ENCODE measurements around the gene AVPR1B.

The AVPR1B gene

DNA sequence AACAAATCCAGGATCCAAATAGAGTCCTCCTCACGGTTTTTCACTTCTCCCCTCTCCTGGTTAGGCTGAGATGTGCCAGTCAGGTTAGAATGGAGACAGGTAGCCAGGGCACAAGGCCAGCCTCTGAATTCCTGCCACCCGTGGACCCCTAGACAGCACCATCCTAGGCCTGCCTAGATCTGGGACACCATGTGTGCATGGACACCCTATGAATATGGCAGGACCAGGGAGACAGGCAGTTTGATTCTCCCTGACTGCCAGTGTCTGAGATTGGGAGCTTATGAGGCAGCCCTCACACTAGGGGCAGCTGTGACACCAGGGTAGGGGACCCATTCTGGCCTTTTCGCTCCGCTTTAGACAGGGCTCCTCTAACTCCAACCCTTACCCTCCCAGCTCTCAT, 7.5 kb downstream of the AVPR1B start:
- no peak for TF ChIP-seq CTCF (IDR thresholded peaks at IDR 0.05; ENCODE audit: borderline replicate concordance, control extremely low read depth, extremely low read depth, insufficient read depth, missing control alignments)
- in situ Hi-C loops (cut with MboI; ENCODE audit: low sequenced_read_pairs, unreplicated experiment) = loop anchor here (10.0 to 25.0 kb wide), 4 partner anchors 75 to 322 kb away; partner anchors contain the start of genes RAB29 and RAB7B
- DNase-seq (ENCODE audit: low spot score) = no peak

DNA sequence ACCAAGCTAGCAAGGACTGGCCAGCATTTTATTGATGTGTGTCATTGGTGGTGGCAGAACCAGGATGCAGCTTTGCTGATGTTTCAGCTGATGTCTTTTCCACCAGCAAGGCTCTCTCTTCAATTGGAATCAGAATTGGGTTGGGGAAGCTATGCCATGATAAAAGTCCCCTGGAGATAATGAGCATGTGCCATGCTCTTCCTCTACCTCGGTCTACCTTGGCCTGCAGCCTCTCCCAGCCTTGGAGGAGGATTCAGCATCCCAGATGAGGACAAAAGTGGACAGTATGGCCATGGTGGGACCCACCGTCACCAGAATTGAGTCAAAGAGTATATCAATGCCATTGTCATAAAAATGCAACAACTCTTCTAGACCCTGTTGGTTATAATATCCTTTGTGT, 8.6 kb downstream of the AVPR1B start:
- no peak for DNase-seq (ENCODE audit: low spot score)
- no peak for TF ChIP-seq CTCF (IDR thresholded peaks at IDR 0.05; ENCODE audit: borderline replicate concordance, control extremely low read depth, extremely low read depth, insufficient read depth, missing control alignments)
- in situ Hi-C loops (cut with MboI; ENCODE audit: low sequenced_read_pairs, unreplicated experiment) = loop anchor here (10.0 to 25.0 kb wide), 3 partner anchors 74 to 321 kb away; partner anchors contain the start of gene RAB29

DNA sequence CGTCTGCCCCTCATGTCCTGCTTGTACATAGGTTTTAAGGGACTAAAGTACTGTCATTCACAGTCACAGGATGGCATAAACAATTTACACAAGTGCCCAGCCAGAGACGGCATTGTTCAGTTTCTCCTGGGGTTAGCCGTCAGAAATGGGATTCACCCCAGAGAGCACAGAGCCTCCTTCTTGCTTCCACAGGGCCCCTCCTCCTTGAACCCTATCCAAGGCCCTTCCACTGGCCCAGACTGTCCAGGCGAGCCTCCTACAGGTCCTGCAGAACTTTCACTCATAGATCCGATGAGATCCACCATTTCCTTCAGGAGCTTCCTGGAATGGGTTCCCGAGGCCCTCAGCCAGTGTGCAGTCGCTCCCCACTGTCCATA, 10.0 kb downstream of the AVPR1B start:
- in situ Hi-C loops (cut with MboI; ENCODE audit: low sequenced_read_pairs, unreplicated experiment) = loop anchor here (10.0 to 25.0 kb wide), 3 partner anchors 72 to 320 kb away; partner anchors contain the start of gene RAB29
- no peak for TF ChIP-seq CTCF (IDR thresholded peaks at IDR 0.05; ENCODE audit: borderline replicate concordance, control extremely low read depth, extremely low read depth, insufficient read depth, missing control alignments)
- DNase-seq (ENCODE audit: low spot score) = no peak

DNA sequence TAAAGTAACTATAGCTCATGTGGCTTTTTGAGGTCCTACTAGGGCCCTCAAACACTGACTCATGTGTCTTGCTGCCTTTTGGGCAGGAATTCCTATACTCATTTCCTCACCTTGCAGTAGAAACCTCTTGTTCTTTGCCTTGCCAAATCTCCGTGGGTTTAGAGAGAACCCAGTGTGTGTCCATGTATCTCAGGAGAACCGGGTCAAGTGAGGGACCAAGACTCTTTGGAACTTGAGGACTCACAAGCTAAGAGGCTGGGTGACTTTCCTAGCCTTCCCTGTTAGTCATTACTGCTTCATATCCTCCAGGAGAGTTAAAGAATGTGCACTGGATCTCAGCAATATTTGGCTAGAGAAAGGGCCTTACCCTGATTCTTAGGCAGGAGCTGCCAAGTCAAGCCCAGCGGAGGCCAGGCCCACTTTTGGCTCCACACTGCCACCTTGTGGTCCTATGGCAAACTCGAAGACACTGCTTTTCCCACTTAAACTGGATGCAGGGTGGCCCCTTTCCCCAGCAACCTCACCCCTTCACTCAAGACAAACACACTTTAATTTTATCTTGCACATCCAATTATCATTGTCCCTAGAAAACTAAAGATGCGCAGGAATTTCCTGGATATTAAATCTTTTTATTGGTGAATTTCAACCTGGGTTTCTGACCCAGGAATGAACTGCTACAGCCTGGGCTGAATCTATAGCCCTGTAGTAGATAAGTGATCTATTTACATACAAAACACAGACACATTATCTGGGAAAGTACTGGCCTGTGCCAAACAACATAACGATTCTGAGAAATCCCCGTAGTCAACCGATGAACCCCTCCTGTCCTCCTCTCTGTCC, 10.6 kb downstream of the AVPR1B start:
- TF ChIP-seq CTCF (IDR thresholded peaks at IDR 0.05; ENCODE audit: borderline replicate concordance, control extremely low read depth, extremely low read depth, insufficient read depth, missing control alignments) = peak; percentile 89
- in situ Hi-C loops (cut with MboI; ENCODE audit: low sequenced_read_pairs, unreplicated experiment) = loop anchor here (10.0 to 25.0 kb wide), 3 partner anchors 72 to 319 kb away; partner anchors contain the start of gene RAB29

DNA sequence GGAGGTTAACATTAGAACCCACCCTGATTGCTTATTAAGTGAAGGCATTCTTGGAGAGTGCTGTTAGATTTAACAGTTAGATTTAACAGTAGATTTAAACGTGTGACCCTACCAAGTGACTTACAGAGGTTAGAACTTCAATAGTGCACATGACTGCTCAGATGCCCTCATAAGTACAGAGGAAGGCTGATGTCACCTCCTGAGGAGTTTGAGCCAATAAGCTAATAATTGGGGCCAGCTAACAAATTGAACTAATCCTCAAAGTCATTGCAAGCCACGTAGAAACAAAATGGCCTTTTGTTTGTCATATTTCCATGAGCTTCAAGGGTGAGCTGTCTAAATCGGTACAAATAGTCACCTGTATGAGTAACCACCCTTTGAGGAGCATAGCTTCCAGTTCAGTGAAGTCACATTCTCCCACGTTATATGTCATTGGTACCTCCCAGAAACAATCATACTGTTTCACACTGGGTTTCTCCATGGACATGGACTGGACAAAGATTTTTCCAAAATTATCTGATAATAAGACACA, 11.7 kb downstream of the AVPR1B start:
- in situ Hi-C loops (cut with MboI; ENCODE audit: low sequenced_read_pairs, unreplicated experiment) = loop anchor here (10.0 to 25.0 kb wide), 3 partner anchors 71 to 318 kb away; partner anchors contain the start of gene RAB29
- TF ChIP-seq CTCF (IDR thresholded peaks at IDR 0.05; ENCODE audit: borderline replicate concordance, control extremely low read depth, extremely low read depth, insufficient read depth, missing control alignments) = no peak

More for the DNA sequence above, 10.6 kb downstream of the AVPR1B start:
- DNase-seq (ENCODE audit: low spot score) = peak; percentile 87

GRCh38 chr1:206103979-206104378, 13.2 kb downstream of the AVPR1B start:
- DNase-seq (ENCODE audit: low spot score) = no peak
- in situ Hi-C loops (cut with MboI; ENCODE audit: low sequenced_read_pairs, unreplicated experiment) = loop anchor here (10.0 to 25.0 kb wide), 3 partner anchors 69 to 317 kb away; partner anchors contain the start of gene RAB29
- no peak for TF ChIP-seq CTCF (IDR thresholded peaks at IDR 0.05; ENCODE audit: borderline replicate concordance, control extremely low read depth, extremely low read depth, insufficient read depth, missing control alignments)

More for the DNA sequence above, 11.7 kb downstream of the AVPR1B start:
- no peak for DNase-seq (ENCODE audit: low spot score)

Data from GM13976 (cell line).